A549 (cell line): ENCODE results near the gene RHBG. TPM values are rescaled to one million over a fixed set of nuclear protein-coding genes. Genes with fewer than 3 reads are reported as not detected.

Experiments
- ATAC-seq, 2 experiments: fragments of 200-7000 bp in 1 of 2; fragments of >200 bp in 1 of 2; cut with Nextera tagmentation in 1 of 2; cut with Tn5 transposase in 1 of 2; 3 replicates each; pipeline versions ENCODE4 v1.8.0 to v1.9.1; 2018 to 2020; ENCODE audit warnings: mild to moderate bottlenecking in 1 of 2, moderate library complexity in 1 of 2
- CTCF ChIA-PET: fragments of 300-600 bp; sonication (Branson Sonifier 250); formaldehyde crosslinking; extraction: SDS; loops from one replicate; lab custom pipeline; 2021; ENCODE audit warnings: antibody characterized with exemption, inconsistent platforms; lab: Yijun Ruan, JAX
- POLR2A ChIA-PET: fragments of 350-600 bp; formaldehyde crosslinking; extraction: SDS; loops from one replicate; lab custom pipeline; 2021; ENCODE audit warnings: antibody characterized with exemption, inconsistent platforms; lab: Yijun Ruan, JAX
- DNase-seq, 2 experiments: peaks; one replicate each; pipeline versions ENCODE4 v3.0.0 to v3.0.0-alpha.2; 2011 to 2016; ENCODE audit warnings: low read depth in 1 of 2, low spot score in 1 of 2
- FAIRE-seq: peaks from 2 replicates; lab custom pipeline; 2011; peaks lifted over from hg19 to GRCh38; lab: Jason Lieb, UNC
- H3K27ac ChIP-seq, 2 experiments: fragments of >200 bp; sonication (Bioruptor Twin); formaldehyde crosslinking; 3 replicates each; pipeline ENCODE4 v1.5.1; 2016 to 2017
- H3K4me1 ChIP-seq: fragments of >200 bp; sonication (Bioruptor Twin); formaldehyde crosslinking; 3 replicates; pipeline ENCODE4 v1.6.1; 2016
- H3K4me2 ChIP-seq: fragments of >200 bp; sonication (Bioruptor Twin); formaldehyde crosslinking; 3 replicates; pipeline ENCODE4 v1.6.1; 2016
- H3K4me3 ChIP-seq: fragments of >200 bp; sonication (Bioruptor Twin); formaldehyde crosslinking; 3 replicates; pipeline ENCODE4 v1.5.1; 2016
- H3K9me3 ChIP-seq: fragments of >200 bp; sonication (Bioruptor Twin); formaldehyde crosslinking; 3 replicates; pipeline ENCODE4 v1.6.1; 2016
- ATOH8 ChIP-seq: fragments of 250-450 bp; sonication (Bioruptor Pico); IDR thresholded peaks from 2 replicates; pipeline ENCODE4 v1.5.0; 2020; ENCODE audit warnings: low read depth, mild to moderate bottlenecking, moderate library complexity
- BHLHE40 ChIP-seq: IDR thresholded peaks from 2 replicates; pipeline ENCODE4 v1.6.1; 2012; ENCODE audit warnings: low read depth, low read length, inconsistent platforms
- CEBPB ChIP-seq, 2 experiments: fragments of >200 bp in 1 of 2; sonication (Bioruptor Twin) in 1 of 2; formaldehyde crosslinking in 1 of 2; IDR thresholded peaks; 2 replicates each; pipeline ENCODE4 v1.6.1; 2012 to 2016
- EHF ChIP-seq: fragments of 250-450 bp; sonication (Bioruptor Pico); IDR thresholded peaks from 2 replicates; pipeline ENCODE4 v1.5.0; 2020; ENCODE audit warnings: mild to moderate bottlenecking
- EP300 ChIP-seq, 2 experiments: fragments of >200 bp; sonication (Bioruptor Twin); formaldehyde crosslinking; IDR thresholded peaks; 2 replicates in 1 of 2; 3 replicates in 1 of 2; pipeline ENCODE4 v1.6.1; 2016 to 2017
- HDAC2 ChIP-seq: fragments of 200-600 bp; sonication (generic); IDR thresholded peaks from 2 replicates; pipeline ENCODE4 v1.6.1; 2016
- HES2 ChIP-seq: fragments of >200 bp; sonication (Bioruptor Twin); formaldehyde crosslinking; IDR thresholded peaks from 2 replicates; pipeline ENCODE4 v1.6.1; 2016
- HMGXB4 ChIP-seq: fragments of 250-450 bp; sonication (Bioruptor Pico); IDR thresholded peaks from 2 replicates; pipeline ENCODE4 v1.5.0; 2021; ENCODE audit warnings: mild to moderate bottlenecking, moderate library complexity, borderline replicate concordance
- HOXA7 ChIP-seq: fragments of 250-450 bp; sonication (Bioruptor Pico); IDR thresholded peaks from 2 replicates; pipeline ENCODE4 v1.5.0; 2020; ENCODE audit warnings: mild to moderate bottlenecking, moderate library complexity
- KDM1A ChIP-seq: fragments of 200-600 bp; sonication (generic); IDR thresholded peaks from 2 replicates; pipeline ENCODE4 v1.6.1; 2016; ENCODE audit warnings: low read depth, mild to moderate bottlenecking
- MYC ChIP-seq: IDR thresholded peaks from 2 replicates; pipeline ENCODE4 v1.6.1; 2012; ENCODE audit warnings: mild to moderate bottlenecking, inconsistent platforms, low read length, improper control_type of control experiment, borderline replicate concordance
- NFE2L2 ChIP-seq: fragments of 150-350 bp; conservative IDR thresholded peaks from 2 replicates; pipeline ENCODE4 v1.6.1; 2014; ENCODE audit warnings: low read length
- NPAS2 ChIP-seq: fragments of 250-450 bp; sonication (Bioruptor Pico); IDR thresholded peaks from 2 replicates; pipeline ENCODE4 v1.8.0; 2022; ENCODE audit warnings: mild to moderate bottlenecking, moderate library complexity, borderline replicate concordance
- POLR2AphosphoS2 ChIP-seq: conservative IDR thresholded peaks from 2 replicates; pipeline ENCODE4 v1.6.1; 2012; ENCODE audit warnings: low read length, improper control_type of control experiment, inconsistent platforms
- SMC3 ChIP-seq: fragments of >200 bp; sonication (Bioruptor Twin); formaldehyde crosslinking; IDR thresholded peaks from 3 replicates; pipeline ENCODE4 v1.6.1; 2018; ENCODE audit warnings: inconsistent platforms
- ZC3H11A ChIP-seq: fragments of 450-650 bp; IDR thresholded peaks from 2 replicates; pipeline ENCODE4 v1.6.1; 2014; ENCODE audit warnings: antibody characterized with exemption, mild to moderate bottlenecking
- ZFP36 ChIP-seq: fragments of 450-650 bp; IDR thresholded peaks from 2 replicates; pipeline ENCODE4 v1.6.1; 2014; ENCODE audit warnings: borderline replicate concordance; ENCODE audit not compliant: partially characterized antibody
- WGBS: methylation state at CpG from one replicate; pipeline ENCODE4 v1.1.6; 2017; ENCODE audit errors: missing lambda C conversion rate; 5-methylcytosine and 5-hydroxymethylcytosine counted together
- polyA plus RNA-seq, 4 experiments: library from polyadenylated mRNA; depleted of rRNA in 3 of 4; stranded (reverse); fragments of >200 nt; fragmentation: RNase III in 1 of 4; extraction: RNeasy Plus Mini Kit Qiagen cat#74134 plus additional on column Dnase treatment in 1 of 4; gene quantifications; 2 replicates in 3 of 4; 3 replicates in 1 of 4; pipeline ENCODE4 v1.2.3, GENCODE V29; 2011 to 2017
- TF ChIP-seq, protein P1 (sequence below): fragments of 200-600 bp; sonication (generic); IDR thresholded peaks from 2 replicates; pipeline ENCODE4 v1.6.1; 2016; ENCODE audit warnings: antibody characterized with exemption, mild to moderate bottlenecking, moderate library complexity
- TF ChIP-seq, protein P2 (sequence below): IDR thresholded peaks from 2 replicates; pipeline ENCODE4 v1.6.1; 2012
- TF ChIP-seq, protein P3 (sequence below): fragments of >200 bp; sonication (Bioruptor Twin); formaldehyde crosslinking; IDR thresholded peaks from 3 replicates; pipeline ENCODE4 v1.5.1; 2016

The RHBG gene
- polyA plus RNA-seq, 2 of the 4 experiments (the other 2 are of a cell fraction) = 0.06 TPM; not detected in 1

DNA sequence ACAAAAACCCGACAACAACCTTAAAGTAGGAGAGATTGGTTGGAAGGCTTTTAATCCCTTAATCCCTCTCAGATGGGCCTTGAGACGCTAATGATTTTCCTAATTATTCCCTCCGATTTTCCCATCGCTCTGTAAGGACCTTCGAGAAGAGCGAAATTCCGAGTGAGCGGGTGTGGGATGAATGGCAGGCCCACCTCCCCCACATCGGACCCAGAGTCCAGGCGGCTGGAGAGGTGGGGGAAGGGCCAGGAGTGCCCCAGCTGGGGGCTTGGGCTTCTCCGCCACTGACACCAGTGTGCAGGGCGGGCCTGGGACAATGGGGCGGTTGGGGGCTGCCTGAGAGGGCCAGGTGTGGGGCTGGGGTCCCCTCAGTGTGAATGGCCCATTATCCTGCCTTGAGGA is 23.4 kb downstream of the RHBG start:
- H3K9me3 ChIP-seq = no peaks in the 10 kb centered on the region
- CTCF ChIA-PET = interaction anchor here (0.8 to 31.5 kb wide), 6 partner anchors 8 to 265 kb away, joined by 3 to 543 read pairs (median 246); no protein-coding TSS in a partner anchor
- no peak for DNase-seq
- no peak for ATAC-seq
- H3K27ac ChIP-seq = no peak overlapping the region
- no peak for FAIRE-seq
- WGBS = 92% methylated on average over 11 of the region's 13 CpGs
- H3K4me3 ChIP-seq = no peak overlapping the region
- no peak overlapping the region for H3K4me2 ChIP-seq
- peaks cover 8% of the 10 kb centered on the region; the same call in 1 of the 3 replicates for H3K4me1 ChIP-seq
- POLR2A ChIA-PET = no interaction called here
- TF ChIP-seq HDAC2 = no peak
- no peak for TF ChIP-seq NFE2L2
- TF ChIP-seq HES2 = no peak
- TF ChIP-seq ZC3H11A = no peak
- no peak for TF ChIP-seq NPAS2 (CRISPR knock-in tag)
- TF ChIP-seq SMC3 = no peak
- TF ChIP-seq, protein P1, sequence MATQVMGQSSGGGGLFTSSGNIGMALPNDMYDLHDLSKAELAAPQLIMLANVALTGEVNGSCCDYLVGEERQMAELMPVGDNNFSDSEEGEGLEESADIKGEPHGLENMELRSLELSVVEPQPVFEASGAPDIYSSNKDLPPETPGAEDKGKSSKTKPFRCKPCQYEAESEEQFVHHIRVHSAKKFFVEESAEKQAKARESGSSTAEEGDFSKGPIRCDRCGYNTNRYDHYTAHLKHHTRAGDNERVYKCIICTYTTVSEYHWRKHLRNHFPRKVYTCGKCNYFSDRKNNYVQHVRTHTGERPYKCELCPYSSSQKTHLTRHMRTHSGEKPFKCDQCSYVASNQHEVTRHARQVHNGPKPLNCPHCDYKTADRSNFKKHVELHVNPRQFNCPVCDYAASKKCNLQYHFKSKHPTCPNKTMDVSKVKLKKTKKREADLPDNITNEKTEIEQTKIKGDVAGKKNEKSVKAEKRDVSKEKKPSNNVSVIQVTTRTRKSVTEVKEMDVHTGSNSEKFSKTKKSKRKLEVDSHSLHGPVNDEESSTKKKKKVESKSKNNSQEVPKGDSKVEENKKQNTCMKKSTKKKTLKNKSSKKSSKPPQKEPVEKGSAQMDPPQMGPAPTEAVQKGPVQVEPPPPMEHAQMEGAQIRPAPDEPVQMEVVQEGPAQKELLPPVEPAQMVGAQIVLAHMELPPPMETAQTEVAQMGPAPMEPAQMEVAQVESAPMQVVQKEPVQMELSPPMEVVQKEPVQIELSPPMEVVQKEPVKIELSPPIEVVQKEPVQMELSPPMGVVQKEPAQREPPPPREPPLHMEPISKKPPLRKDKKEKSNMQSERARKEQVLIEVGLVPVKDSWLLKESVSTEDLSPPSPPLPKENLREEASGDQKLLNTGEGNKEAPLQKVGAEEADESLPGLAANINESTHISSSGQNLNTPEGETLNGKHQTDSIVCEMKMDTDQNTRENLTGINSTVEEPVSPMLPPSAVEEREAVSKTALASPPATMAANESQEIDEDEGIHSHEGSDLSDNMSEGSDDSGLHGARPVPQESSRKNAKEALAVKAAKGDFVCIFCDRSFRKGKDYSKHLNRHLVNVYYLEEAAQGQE = no peak
- TF ChIP-seq ZFP36 = no peak
- no peak for TF ChIP-seq BHLHE40
- no peak for TF ChIP-seq POLR2AphosphoS2
- TF ChIP-seq, protein P2, sequence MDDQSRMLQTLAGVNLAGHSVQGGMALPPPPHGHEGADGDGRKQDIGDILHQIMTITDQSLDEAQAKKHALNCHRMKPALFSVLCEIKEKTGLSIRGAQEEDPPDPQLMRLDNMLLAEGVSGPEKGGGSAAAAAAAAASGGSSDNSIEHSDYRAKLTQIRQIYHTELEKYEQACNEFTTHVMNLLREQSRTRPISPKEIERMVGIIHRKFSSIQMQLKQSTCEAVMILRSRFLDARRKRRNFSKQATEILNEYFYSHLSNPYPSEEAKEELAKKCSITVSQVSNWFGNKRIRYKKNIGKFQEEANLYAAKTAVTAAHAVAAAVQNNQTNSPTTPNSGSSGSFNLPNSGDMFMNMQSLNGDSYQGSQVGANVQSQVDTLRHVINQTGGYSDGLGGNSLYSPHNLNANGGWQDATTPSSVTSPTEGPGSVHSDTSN = no peak
- TF ChIP-seq KDM1A = no peak
- no peak for TF ChIP-seq CEBPB (IDR thresholded peaks at IDR 0.05)

- no peak overlapping the region for H3K27ac ChIP-seq
- no peak for ATAC-seq
- POLR2A ChIA-PET = no interaction called here
- no peaks in the 10 kb centered on the region for H3K9me3 ChIP-seq
- H3K4me3 ChIP-seq = no peak overlapping the region
- CTCF ChIA-PET = interaction anchor here (1.5 to 31.5 kb wide), 4 partner anchors 9 to 55 kb away, joined by 5 to 543 read pairs (median 487); no protein-coding TSS in a partner anchor
- DNase-seq = no peak
- no peak for FAIRE-seq
- TF ChIP-seq EP300 (IDR thresholded peaks at IDR 0.05) (no peak), ATOH8 (CRISPR knock-in tag) (no peak), HMGXB4 (CRISPR knock-in tag) (no peak), SMC3 (no peak), MYC (no peak), HDAC2 (no peak), HOXA7 (CRISPR knock-in tag) (no peak), EHF (no peak)
- TF ChIP-seq, protein P1 = no peak
- TF ChIP-seq, protein P3, sequence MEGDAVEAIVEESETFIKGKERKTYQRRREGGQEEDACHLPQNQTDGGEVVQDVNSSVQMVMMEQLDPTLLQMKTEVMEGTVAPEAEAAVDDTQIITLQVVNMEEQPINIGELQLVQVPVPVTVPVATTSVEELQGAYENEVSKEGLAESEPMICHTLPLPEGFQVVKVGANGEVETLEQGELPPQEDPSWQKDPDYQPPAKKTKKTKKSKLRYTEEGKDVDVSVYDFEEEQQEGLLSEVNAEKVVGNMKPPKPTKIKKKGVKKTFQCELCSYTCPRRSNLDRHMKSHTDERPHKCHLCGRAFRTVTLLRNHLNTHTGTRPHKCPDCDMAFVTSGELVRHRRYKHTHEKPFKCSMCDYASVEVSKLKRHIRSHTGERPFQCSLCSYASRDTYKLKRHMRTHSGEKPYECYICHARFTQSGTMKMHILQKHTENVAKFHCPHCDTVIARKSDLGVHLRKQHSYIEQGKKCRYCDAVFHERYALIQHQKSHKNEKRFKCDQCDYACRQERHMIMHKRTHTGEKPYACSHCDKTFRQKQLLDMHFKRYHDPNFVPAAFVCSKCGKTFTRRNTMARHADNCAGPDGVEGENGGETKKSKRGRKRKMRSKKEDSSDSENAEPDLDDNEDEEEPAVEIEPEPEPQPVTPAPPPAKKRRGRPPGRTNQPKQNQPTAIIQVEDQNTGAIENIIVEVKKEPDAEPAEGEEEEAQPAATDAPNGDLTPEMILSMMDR = no peak
- H3K4me1 ChIP-seq = peaks cover 9% of the 10 kb centered on the region
- no peak overlapping the region for H3K4me2 ChIP-seq
Measured at GRCh38 chr1:156393095-156393494, 24.1 kb downstream of the RHBG start.
